K562 (cell line): ENCODE results near the gene CPN2. TPM values are rescaled to one million over a fixed set of nuclear protein-coding genes. Genes with fewer than 3 reads are reported as not detected.

Source experiments
- ATAC-seq: fragments of 200-7000 bp; cut with Tn5 transposase; 3 replicates; pipeline ENCODE4 v1.9.1; 2020; ENCODE audit warnings: moderate library complexity
- BruUV-seq: library from RNA; stranded (reverse); fragments of 400-500 nt; replicated peaks from 2 replicates; lab custom pipeline; 2021; lab: Mats Ljungman, UMichigan
- CTCF ChIA-PET: fragments of 300-600 bp; formaldehyde crosslinking; extraction: SDS; loops from one replicate; lab custom pipeline; 2021; ENCODE audit warnings: low intra/inter-chr PET ratio; lab: Yijun Ruan, JAX
- POLR2A ChIA-PET: fragments of 300-600, 350-650 bp; sonication (Branson Sonifier 250); formaldehyde crosslinking; extraction: SDS; loops from one replicate; lab custom pipeline; 2021; ENCODE audit warnings: antibody characterized with exemption, inconsistent platforms; lab: Yijun Ruan, JAX
- DNase-seq, 4 experiments: peaks; one replicate each; pipeline versions ENCODE4 v3.0.0 to v3.0.0-alpha.2; 2011 to 2018; ENCODE audit warnings: low spot score in 3 of 4, mixed read lengths in 3 of 4; ENCODE audit errors: extremely low read depth in 1 of 4
- FAIRE-seq: peaks from 2 replicates; lab custom pipeline; 2011; peaks lifted over from hg19 to GRCh38; lab: Jason Lieb, UNC
- H2AFZ ChIP-seq: 2 replicates; pipeline ENCODE4 v1.6.0; 2011; ENCODE audit warnings: low read depth, low read length, control low read depth, inconsistent platforms
- H3K27ac ChIP-seq: fragments of 200-600 bp; 3 replicates; pipeline ENCODE4 v1.8.0; 2011; ENCODE audit warnings: low read depth, mild to moderate bottlenecking, control low read depth, inconsistent platforms, low read length, moderate library complexity, mixed read lengths; ENCODE audit errors: extremely low read depth
- H3K27me3 ChIP-seq, 2 experiments: fragments of 300-600 bp in 1 of 2; 2 replicates in 1 of 2; 3 replicates in 1 of 2; pipeline versions ENCODE4 v1.6.0 to v1.8.0; 2011; ENCODE audit warnings: inconsistent platforms in 2 of 2, low read length in 2 of 2, mild to moderate bottlenecking in 1 of 2, mixed read lengths in 1 of 2, moderate library complexity in 1 of 2; ENCODE audit not compliant: control insufficient read depth in 2 of 2, insufficient read depth in 2 of 2
- H3K36me3 ChIP-seq: fragments of 300-600 bp; 3 replicates; pipeline ENCODE4 v1.8.0; 2011; ENCODE audit warnings: mild to moderate bottlenecking, low read length, inconsistent platforms; ENCODE audit not compliant: control insufficient read depth, insufficient read depth
- H3K4me1 ChIP-seq, 2 experiments: fragments of 200-600 bp in 1 of 2; replicated peaks in 1 of 2; 2 replicates in 1 of 2; 3 replicates in 1 of 2; pipeline versions ENCODE4 v1.5.1 to v1.8.0; 2011; ENCODE audit warnings: inconsistent platforms in 2 of 2, low read length in 2 of 2, mild to moderate bottlenecking in 1 of 2, mixed read lengths in 1 of 2, moderate library complexity in 1 of 2; ENCODE audit not compliant: control insufficient read depth in 2 of 2, insufficient read depth in 2 of 2
- H3K4me2 ChIP-seq: 2 replicates; pipeline ENCODE4 v1.6.1; 2011; ENCODE audit warnings: low read length, control low read depth, inconsistent platforms, mixed read lengths; ENCODE audit not compliant: insufficient read depth
- H3K4me3 ChIP-seq: fragments of 200-600 bp; sonication (generic), shearing (Covaris generic); 2 replicates; pipeline ENCODE4 v1.5.1; 2016; ENCODE audit warnings: control low read depth, inconsistent platforms
- H3K79me2 ChIP-seq: fragments of 200-600 bp; 3 replicates; pipeline ENCODE4 v1.8.0; 2011; ENCODE audit warnings: low read length, inconsistent platforms; ENCODE audit not compliant: control insufficient read depth, insufficient read depth
- H3K9ac ChIP-seq, 2 experiments: 2 replicates each; pipeline versions ENCODE4 v1.6.0 to v1.6.1; 2011; ENCODE audit warnings: low read depth in 2 of 2, low read length in 2 of 2, control low read depth in 1 of 2, inconsistent platforms in 1 of 2, mild to moderate bottlenecking in 1 of 2, mixed read lengths in 1 of 2; ENCODE audit not compliant: insufficient read depth in 1 of 2
- H3K9me1 ChIP-seq: one replicate; pipeline ENCODE4 v1.6.0; 2011; ENCODE audit warnings: inconsistent platforms, mild to moderate bottlenecking, low read length, moderate library complexity; ENCODE audit not compliant: control insufficient read depth, insufficient read depth
- H3K9me3 ChIP-seq: replicated peaks from 2 replicates; pipeline ENCODE4 v1.5.1; 2011; ENCODE audit warnings: low read depth, low read length, inconsistent platforms; ENCODE audit not compliant: control insufficient read depth, insufficient read depth
- H4K20me1 ChIP-seq: replicated peaks from 2 replicates; pipeline ENCODE4 v1.6.1; 2011; ENCODE audit warnings: low read length, inconsistent platforms, mixed read lengths; ENCODE audit not compliant: control insufficient read depth, insufficient read depth
- AFF1 ChIP-seq, 2 experiments: fragments of 450-650 bp; IDR thresholded peaks; 2 replicates each; pipeline ENCODE4 v1.6.1; 2018; ENCODE audit warnings: mild to moderate bottlenecking in 2 of 2, low read depth in 1 of 2; ENCODE audit not compliant: partially characterized antibody in 2 of 2
- BRD4 ChIP-seq: fragments of 200-600 bp; sonication (generic); IDR thresholded peaks from 2 replicates; pipeline ENCODE4 v1.6.1; 2017; ENCODE audit warnings: inconsistent platforms
- CCNT2 ChIP-seq: IDR thresholded peaks from 2 replicates; pipeline ENCODE4 v1.6.1; 2011; ENCODE audit warnings: borderline replicate concordance, low read depth, mild to moderate bottlenecking, moderate library complexity, mixed read lengths, low read length; ENCODE audit not compliant: insufficient read length; ENCODE audit errors: extremely low read depth
- DACH1 ChIP-seq: fragments of 450-650 bp; IDR thresholded peaks from 2 replicates; pipeline ENCODE4 v1.6.1; 2018; ENCODE audit not compliant: partially characterized antibody
- HNRNPL ChIP-seq: fragments of 200-400 bp; formaldehyde crosslinking; IDR thresholded peaks from 2 replicates; pipeline ENCODE4 v1.6.1; 2017; ENCODE audit warnings: low read depth, mild to moderate bottlenecking, low read length
- JUN ChIP-seq, 2 experiments: sonication (generic) in 1 of 2; formaldehyde crosslinking in 1 of 2; IDR thresholded peaks; 2 replicates each; pipeline versions ENCODE4 v1.6.1 to v1.8.0; 2012 to 2022; ENCODE audit warnings: borderline replicate concordance in 2 of 2, mild to moderate bottlenecking in 2 of 2, improper control_type of control experiment in 1 of 2, low read depth in 1 of 2, low read length in 1 of 2, missing genetic modification reagents in 1 of 2
- POLR2G ChIP-seq: fragments of 200-400 bp; formaldehyde crosslinking; IDR thresholded peaks from 2 replicates; pipeline ENCODE4 v1.6.1; 2017; ENCODE audit warnings: low read depth, mild to moderate bottlenecking, antibody characterized with exemption, low read length, moderate library complexity
- PURB ChIP-seq: sonication (generic); formaldehyde crosslinking; IDR thresholded peaks from 2 replicates; pipeline ENCODE4 v1.9.0; 2021; ENCODE audit warnings: low read depth, mild to moderate bottlenecking, missing genetic modification reagents
- RBM14 ChIP-seq: fragments of 200-400 bp; formaldehyde crosslinking; IDR thresholded peaks from 2 replicates; pipeline ENCODE4 v1.6.1; 2018; ENCODE audit warnings: low read depth, mild to moderate bottlenecking, low read length, moderate library complexity, borderline replicate concordance; ENCODE audit not compliant: insufficient read depth
- SMARCE1 ChIP-seq: fragments of 450-650 bp; IDR thresholded peaks from 2 replicates; pipeline ENCODE4 v1.7.1; 2016; ENCODE audit warnings: mild to moderate bottlenecking
- TBP ChIP-seq: optimal IDR thresholded peaks from 2 replicates; pipeline ENCODE3; 2011; ENCODE audit warnings: low read depth, low read length, improper control_type of control experiment
- ZNF280B ChIP-seq: fragments of 250-450 bp; sonication (Bioruptor Pico); IDR thresholded peaks from 2 replicates; pipeline ENCODE4 v1.5.1; 2021; ENCODE audit warnings: mild to moderate bottlenecking
- ZNF282 ChIP-seq: sonication (generic); formaldehyde crosslinking; IDR thresholded peaks from 2 replicates; pipeline ENCODE4 v1.8.1; 2023; ENCODE audit warnings: missing genetic modification reagents
- ZNF785 ChIP-seq: fragments of 250-450 bp; sonication (Bioruptor Pico); IDR thresholded peaks from 2 replicates; pipeline ENCODE4 v1.4.0; 2020; ENCODE audit warnings: mild to moderate bottlenecking
- WGBS: fragments of 100-300 bp; shearing (Covaris generic); methylation state at CpG from one replicate; pipeline ENCODE4 v1.1.6; 2016; ENCODE audit warnings: low coverage, mixed read lengths; ENCODE audit not compliant: insufficient coverage; ENCODE audit errors: missing lambda C conversion rate; 5-methylcytosine and 5-hydroxymethylcytosine counted together
- in situ Hi-C: fragments of 300-500 bp; cut with MboI; formaldehyde crosslinking; loops from 4 replicates; pipeline ENCODE4 v1.15.0; 2018; ENCODE audit warnings: inconsistent platforms, mixed read lengths
- intact Hi-C: fragments of 100-400 bp; cut with micrococcal nuclease; formaldehyde crosslinking; loops from 2 replicates; pipeline ENCODE4 v1.14.2; 2022
- polyA plus RNA-seq, 8 experiments: library from polyadenylated mRNA; depleted of rRNA in 4 of 8; stranded (reverse) in 5 of 8; unstranded in 3 of 8; fragments of >200 nt; fragmentation: Nextera tagmentation in 2 of 8; fragmentation: Illumina TruSeq in 1 of 8; extraction: Ambion mirVana in 2 of 8; extraction: Trizol in 1 of 8; gene quantifications; 2 replicates each; pipeline versions ENCODE4 v1.2.1 to v1.2.3, GENCODE V29; 2011 to 2014; ENCODE audit warnings: inconsistent platforms in 1 of 8, missing spikeins in 1 of 8
- total RNA-seq, 7 experiments: library from RNA; depleted of rRNA in 6 of 7; stranded (reverse); fragments of >200 nt in 6 of 7; fragmentation: Illumina TruSeq in 2 of 7; extraction: Trizol in 2 of 7; gene quantifications; 2 replicates each; pipeline versions ENCODE4 v1.2.1 to v1.2.3, GENCODE V29; 2011 to 2021; ENCODE audit warnings: low replicate concordance in 1 of 7

CPN2 gene
- total and polyA plus RNA-seq, 9 of the 15 experiments (the other 6 are each of a cell fraction or from before 2014, with no cell fraction given): not detected

- no peak overlapping the region for H3K27ac ChIP-seq
- H3K9ac ChIP-seq: no peak overlapping the region
- peaks cover 50 to 78% of the 10 kb centered on the region in 2 experiments for H3K27me3 ChIP-seq
- peaks cover 0 to 5% of the 10 kb centered on the region in 2 experiments; a peak in 2 of 5 replicates for H3K4me1 ChIP-seq
- H3K4me3 ChIP-seq: no peak overlapping the region
- FAIRE-seq (no peak), DNase-seq (no peak), ATAC-seq (no peak)
- WGBS: 3% methylated on average over 6 of the region's 6 CpGs
- TF ChIP-seq AFF1 (IDR thresholded peaks at IDR 0.05; ENCODE audit: low read depth in 1 of 2, partially characterized antibody in 2 of 2) (no peak), HNRNPL (no peak), PURB (CRISPR knock-in tag) (no peak), SMARCE1 (no peak), DACH1 (no peak), BRD4 (no peak), ZNF785 (CRISPR knock-in tag) (no peak), JUN (IDR thresholded peaks at IDR 0.05; ENCODE audit: borderline replicate concordance, low read depth, low read length) (no peak), JUN (CRISPR knock-in tag; IDR thresholded peaks at IDR 0.05; ENCODE audit: borderline replicate concordance) (no peak), CCNT2 (no peak), ZNF280B (CRISPR knock-in tag) (no peak), ZNF282 (CRISPR knock-in tag) (no peak), TBP (no peak), POLR2G (no peak), RBM14 (no peak)
- CTCF ChIA-PET: no interaction called here
- H3K36me3 ChIP-seq: no peaks in the 10 kb centered on the region
- no peaks in the 10 kb centered on the region for H4K20me1 ChIP-seq
- H3K79me2 ChIP-seq: no peaks in the 10 kb centered on the region
- BruUV-seq: no TSS peak
- no peak overlapping the region for H2AFZ ChIP-seq
- in situ Hi-C loops: no loop called here
- no peak overlapping the region for H3K4me2 ChIP-seq
- H3K9me3 ChIP-seq: no peaks in the 10 kb centered on the region
- POLR2A ChIA-PET: interaction anchor here (1.3 kb wide), 1 partner anchor 10 kb away, joined by 3 read pairs; no protein-coding TSS in a partner anchor
- intact Hi-C loops: no loop called here
- H3K9me1 ChIP-seq: no peaks in the 10 kb centered on the region
These were observed 33.0 kb upstream of the CPN2 start for GRCh38 chr3:194384156-194384555.
